Heart left ventricle (tissue), 13 donors: ENCODE measurements around the gene NSUN4.

Source experiments
- CTCF ChIP-seq, 12 donors: fragments of 200-600 bp; sonication (generic) in 4 of 12; IDR thresholded peaks; one replicate each; pipeline versions ENCODE4 v1.5.0 to v1.8.0; 2018 to 2022; ENCODE audit warnings: antibody characterized with exemption in 12 of 12, mild to moderate bottlenecking in 5 of 12
- POLR2A ChIP-seq, 2 donors: fragments of 450-650 bp; IDR thresholded peaks; one replicate each; pipeline ENCODE4 v1.6.1; 2017; ENCODE audit warnings: antibody characterized with exemption in 2 of 2, mild to moderate bottlenecking in 2 of 2, moderate library complexity in 2 of 2
- donor health status: ischemic (EF 13 %, LVEDD 7.1; RV severe dilation, severe dysfunction).
- donor health status: DM: no; HTN: yes; CAD: no.
- donor health status: DM: no; HTN: no; CAD: no.
- donor health status: ischemic (EF 25% LVEDD 6.9; RV normal size, moderate dysfunction).
- donor health status: ischemic (EF 25% LVEDD 5.7; RV mildly dilated, moderate dysfunction).
- donor health status: ischemic (EF 35%, LVEDD 5.7; RV mildly dilated, moderate dysfunction).
- donor health status: nonischemic (EF 11% LVEDD 7.7; RV severe dilation, severe dysfunction).
- donor health status: DM: yes; HTN: yes; CAD: no.
- donor health status: PGD.
- donor health status: ischemic (EF 29% LVEDD 5.4; RV normal size, mild dysfunction).
- donor health status: nonischemic (EF 23%, LVEDD 6.1; RV moderate dilation, normal function).

- TF ChIP-seq CTCF (IDR thresholded peaks at IDR 0.05) (no peak), POLR2A (IDR thresholded peaks at IDR 0.05) (no peak)
These were observed 31.0 kb upstream of the NSUN4 start for GRCh38 chr1:46309401-46310159.
